Stimulated activated CD4-positive, alpha-beta T cell treated with anti-CD3 and anti-CD28 coated beads, Interleukin-15, amount 100 ng/mL, for 1 hour (primary cell): ENCODE results near the gene TIMP1.

Source experiments
- DNase-seq, 2 donors: peaks; one replicate each; pipeline ENCODE4 v3.0.0-alpha.2; 2020; ENCODE audit warnings: low read depth in 1 of 2, low spot score in 1 of 2

TIMP1 gene

DNA sequence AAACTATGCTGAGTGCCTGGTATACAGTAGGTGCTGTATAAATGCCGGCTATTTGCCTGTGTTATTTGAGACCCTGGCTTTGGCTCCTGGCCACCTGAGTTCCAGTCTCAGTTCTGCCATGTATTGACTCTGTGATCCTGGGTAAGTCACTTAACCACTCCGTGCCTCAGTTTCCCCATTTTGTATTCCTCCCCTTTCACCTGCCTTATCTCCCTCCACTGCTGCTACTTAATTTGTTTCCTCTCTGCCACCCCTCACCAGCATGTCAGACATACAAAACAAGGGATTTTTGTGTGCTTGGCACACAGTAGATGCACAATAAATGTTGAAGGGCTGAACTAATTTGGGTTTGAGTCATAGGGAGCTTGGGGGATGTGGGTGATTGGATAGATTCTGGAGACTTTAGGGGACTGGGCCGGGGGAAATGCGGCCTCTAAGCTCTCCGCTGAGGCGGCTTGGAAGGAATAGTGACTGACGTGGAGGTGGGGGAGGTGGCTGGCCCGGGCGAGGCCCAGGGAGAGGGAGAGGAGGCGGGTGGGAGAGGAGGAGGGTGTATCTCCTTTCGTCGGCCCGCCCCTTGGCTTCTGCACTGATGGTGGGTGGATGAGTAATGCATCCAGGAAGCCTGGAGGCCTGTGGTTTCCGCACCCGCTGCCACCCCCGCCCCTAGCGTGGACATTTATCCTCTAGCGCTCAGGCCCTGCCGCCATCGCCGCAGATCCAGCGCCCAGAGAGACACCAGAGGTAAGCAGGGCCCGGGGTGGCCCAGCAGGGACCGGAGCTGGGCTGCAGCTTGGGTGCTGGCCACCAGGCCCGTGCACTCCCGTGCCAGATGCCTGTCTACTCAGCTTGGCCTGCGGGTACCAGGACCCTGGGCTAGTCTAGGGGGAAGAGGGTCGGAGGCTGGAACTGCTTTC lies at the start of gene TIMP1:
Gene TIMP1, plus strand, starts transcription at position 706 of the 917 bp plus-strand sequence. CDS start 980 bp downstream, outside the sequence.
- DNase-seq = peak; percentile 54 to 61

DNA sequence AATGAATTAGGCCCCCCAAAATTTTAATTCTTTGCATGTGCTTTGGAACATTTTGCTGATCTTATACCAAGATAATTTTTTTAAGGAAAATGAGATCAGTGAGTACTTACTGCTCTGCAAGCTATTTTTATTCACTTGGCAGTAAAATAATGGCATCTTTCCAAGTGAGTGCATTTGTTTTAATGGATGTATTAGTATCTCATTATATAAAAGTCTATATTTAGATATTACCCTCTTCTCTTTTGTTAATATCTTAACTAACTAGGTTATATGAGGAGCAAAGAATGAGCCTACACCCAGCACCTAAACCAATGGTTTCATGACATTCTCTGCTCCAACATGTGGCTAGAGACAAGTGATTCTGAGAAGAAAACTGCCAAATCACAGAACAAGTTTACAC lies 42.4 kb upstream of the TIMP1 start:
- DNase-seq = no peak

DNA sequence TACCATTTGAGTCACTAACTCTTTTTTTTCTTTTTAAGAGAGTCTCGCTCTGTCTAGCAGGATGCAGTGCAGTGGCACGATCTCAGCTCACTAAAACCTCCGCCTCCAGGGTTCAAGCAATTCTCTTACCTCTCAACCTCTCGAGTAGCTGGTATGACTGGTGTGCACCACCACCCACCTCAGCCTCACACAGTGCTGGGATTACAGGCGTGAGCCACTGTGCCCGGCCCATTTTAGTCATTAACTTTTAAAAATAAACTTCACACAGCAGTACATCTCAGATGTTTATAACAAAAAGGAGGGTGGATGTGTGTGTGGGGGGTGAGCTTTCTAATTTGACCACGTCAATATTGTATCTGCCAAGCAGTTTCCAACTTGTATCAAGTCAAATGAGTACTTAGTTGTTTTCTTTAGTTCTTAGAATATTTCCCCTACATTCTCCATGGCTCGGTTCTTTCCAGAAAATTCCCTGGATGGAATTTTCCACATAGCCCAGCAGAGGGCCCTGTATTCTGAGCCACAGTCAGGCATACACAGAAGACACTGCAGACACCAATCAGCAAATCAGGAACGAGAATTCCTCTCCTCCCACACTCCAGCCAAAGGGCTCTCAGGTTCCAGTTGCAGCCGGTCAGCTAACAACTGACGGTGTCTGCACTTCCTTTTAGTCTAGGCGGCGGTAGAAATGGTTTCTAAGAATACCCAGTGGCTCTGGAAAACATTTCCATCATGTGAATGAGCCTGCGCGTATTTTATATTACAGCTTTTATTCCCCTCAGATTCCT lies 41.3 kb upstream of the TIMP1 start:
- DNase-seq = no peak

DNA sequence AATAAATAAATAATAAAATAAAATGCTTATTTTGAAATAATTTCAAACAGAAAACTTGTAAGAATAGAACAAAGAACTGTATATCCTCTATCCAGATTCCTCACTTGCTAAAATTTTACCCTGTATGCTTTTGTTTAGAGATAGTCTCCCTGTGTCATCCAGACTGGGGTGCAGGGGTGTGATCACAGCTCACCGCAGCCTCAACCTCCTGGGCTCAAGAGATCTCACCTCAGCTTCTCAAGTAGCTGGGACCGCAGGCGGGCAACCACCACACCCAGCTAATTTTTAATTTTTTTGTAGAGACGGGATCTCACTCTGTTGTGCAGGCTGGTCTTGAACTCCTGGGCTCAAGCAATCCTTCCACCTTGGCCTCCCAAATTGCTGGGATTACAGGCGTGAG lies 38.7 kb upstream of the TIMP1 start:
- DNase-seq = no peak

GRCh38 chrX:47556045-47556623 lies 26.1 kb upstream of the TIMP1 start:
- DNase-seq = peak; percentile 56 to 59

- DNase-seq = no peak
Measured at GRCh38 chrX:47558436-47558835, 23.8 kb upstream of the TIMP1 start.

DNA sequence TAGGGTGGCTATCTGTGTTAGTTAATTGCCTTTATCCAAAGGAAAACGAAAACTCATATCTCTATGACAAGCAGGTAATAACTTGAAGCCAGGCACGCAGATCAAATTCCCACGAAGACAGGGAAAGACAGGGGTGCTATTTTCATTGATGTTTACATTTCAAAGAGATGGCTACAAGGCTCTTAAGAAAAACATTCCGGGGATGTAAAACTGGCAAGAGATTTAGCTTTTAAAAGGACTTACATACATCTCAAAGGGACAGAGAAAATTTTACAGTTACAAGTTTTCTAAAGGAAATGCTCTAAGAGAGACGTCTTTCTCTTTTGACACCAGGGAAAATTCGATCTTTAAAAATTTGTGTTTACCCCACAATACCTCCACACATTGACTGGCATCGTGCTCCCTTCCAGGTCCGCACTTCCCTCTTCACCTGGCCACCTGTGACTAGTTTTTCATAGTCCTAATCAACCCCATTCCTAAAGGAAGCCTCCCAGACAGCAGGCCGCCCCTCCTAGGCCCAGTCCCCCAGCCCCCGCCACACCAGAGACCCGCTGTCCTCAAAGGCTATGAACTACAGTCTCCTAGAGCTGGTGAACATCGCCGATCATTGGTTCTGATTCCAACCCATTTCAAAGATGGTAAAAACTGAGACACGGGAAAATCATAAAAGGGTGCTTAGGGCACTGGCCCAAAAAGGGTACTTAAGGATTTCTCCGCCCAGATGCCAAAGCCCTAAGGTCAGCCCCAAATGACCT lies 21.9 kb upstream of the TIMP1 start:
- DNase-seq = no peak

DNA sequence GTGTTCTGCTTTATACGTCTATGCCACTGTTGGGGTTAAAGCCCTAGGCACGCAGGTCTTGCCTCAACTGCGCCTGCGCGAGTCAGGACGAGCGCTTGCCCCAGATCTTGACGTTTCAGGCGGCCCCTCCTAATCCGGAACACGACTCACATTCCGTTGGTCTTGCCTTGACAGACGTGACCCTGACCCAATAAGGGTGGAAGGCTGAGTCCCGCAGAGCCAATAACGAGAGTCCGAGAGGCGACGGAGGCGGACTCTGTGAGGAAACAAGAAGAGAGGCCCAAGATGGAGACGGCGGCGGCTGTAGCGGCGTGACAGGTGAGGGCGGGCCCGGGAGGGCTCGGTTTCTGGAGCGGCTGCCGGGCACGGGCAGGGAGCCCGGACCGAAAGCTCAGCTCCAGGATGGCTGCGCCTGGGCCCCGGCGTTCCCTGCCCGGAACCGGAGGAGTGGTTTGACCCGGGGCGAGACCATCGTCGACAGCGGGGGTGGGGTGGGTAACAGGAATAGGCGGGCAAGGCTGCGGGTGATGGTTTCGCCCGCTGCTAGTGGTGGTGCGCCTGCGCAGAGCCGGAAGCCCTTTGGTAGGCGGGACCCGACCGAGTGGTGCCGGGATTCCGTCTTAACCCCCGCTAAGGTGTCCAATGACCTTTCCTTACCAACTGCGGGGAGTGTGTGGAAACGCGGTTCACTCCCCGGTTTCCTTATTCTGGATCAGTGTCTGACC lies 21.1 kb upstream of the TIMP1 start, which contains the start of gene ARAF:
Gene ARAF, plus strand, starts transcription at position 272 of the 725 bp plus-strand sequence. CDS start 1,763 bp downstream, outside the sequence.
- peak; percentile 76 to 90 for DNase-seq

- no peak for DNase-seq
Measured at GRCh38 chrX:47561659-47562151, 20.5 kb upstream of the TIMP1 start.

- no peak for DNase-seq
Measured at GRCh38 chrX:47562615-47563243, 19.5 kb upstream of the TIMP1 start.

GRCh38 chrX:47563801-47564315 lies 18.4 kb upstream of the TIMP1 start:
- DNase-seq = no peak

- no peak for DNase-seq
Measured at GRCh38 chrX:47564438-47565085, 17.7 kb upstream of the TIMP1 start.

- no peak for DNase-seq
Measured at GRCh38 chrX:47566841-47567240, 15.4 kb upstream of the TIMP1 start.

DNA sequence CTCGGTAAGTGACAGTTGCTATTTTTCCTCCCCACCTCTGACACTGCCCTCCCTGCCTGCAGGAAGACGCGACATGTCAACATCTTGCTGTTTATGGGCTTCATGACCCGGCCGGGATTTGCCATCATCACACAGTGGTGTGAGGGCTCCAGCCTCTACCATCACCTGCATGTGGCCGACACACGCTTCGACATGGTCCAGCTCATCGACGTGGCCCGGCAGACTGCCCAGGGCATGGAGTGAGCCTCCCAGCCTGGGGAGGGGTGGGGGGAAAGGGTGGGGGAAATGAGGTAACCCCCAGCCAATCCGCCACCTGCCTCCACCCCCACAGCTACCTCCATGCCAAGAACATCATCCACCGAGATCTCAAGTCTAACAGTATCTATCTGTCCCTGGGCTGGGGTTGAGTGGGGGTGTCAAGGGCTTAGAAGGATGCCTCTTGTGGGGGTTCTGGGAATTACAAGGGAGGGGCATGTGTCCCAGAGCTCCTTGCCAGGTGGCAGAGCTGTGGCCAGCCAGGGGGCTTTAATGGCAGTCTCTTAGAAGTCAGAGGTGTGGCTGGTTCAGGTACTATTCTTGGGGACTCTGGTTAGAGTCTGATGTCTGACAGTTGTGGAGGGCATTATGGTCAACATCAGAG lies 13.5 kb upstream of the TIMP1 start:
- no peak for DNase-seq

DNA sequence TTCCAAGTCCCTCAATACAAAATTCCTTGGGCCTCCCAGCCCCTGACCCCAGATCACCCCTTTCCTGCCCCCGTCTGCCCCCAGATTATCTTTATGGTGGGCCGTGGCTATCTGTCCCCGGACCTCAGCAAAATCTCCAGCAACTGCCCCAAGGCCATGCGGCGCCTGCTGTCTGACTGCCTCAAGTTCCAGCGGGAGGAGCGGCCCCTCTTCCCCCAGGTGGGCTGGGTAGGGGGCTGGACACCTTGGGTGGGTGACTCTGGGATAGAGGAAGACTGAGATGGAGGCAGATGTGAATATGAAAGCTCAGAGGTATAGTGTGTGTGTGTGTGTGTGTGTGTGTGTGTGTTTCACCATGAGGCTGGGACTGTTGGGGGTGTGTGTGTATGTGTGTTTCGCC lies 11.4 kb upstream of the TIMP1 start:
- no peak for DNase-seq

DNA sequence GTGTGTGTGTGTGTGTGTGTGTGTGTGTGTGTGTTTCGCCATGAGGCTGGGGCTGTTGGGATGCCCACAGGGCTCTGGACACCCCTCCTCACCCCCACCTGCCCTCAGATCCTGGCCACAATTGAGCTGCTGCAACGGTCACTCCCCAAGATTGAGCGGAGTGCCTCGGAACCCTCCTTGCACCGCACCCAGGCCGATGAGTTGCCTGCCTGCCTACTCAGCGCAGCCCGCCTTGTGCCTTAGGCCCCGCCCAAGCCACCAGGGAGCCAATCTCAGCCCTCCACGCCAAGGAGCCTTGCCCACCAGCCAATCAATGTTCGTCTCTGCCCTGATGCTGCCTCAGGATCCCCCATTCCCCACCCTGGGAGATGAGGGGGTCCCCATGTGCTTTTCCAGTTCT lies 11.0 kb upstream of the TIMP1 start:
- DNase-seq = no peak

DNA sequence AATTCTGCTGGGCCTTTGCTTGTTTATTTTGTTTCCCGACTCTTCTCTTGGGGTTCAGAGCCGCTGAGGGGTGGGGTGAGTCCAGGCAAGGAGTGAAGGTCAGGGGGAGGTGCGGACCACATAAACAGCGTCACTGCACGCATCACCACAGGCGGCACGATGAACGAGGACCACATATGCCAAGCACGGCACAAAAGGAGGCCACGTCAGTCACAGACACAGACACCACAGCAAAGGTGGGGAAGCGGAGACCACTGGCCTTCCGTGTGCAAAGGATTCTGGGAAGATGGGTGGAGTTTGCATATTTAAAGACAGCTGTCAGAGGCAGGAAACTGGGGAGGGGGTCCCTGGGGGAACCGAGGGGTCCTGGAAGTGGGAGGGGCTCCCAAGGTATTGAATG lies 10.3 kb upstream of the TIMP1 start:
- DNase-seq = no peak

DNA sequence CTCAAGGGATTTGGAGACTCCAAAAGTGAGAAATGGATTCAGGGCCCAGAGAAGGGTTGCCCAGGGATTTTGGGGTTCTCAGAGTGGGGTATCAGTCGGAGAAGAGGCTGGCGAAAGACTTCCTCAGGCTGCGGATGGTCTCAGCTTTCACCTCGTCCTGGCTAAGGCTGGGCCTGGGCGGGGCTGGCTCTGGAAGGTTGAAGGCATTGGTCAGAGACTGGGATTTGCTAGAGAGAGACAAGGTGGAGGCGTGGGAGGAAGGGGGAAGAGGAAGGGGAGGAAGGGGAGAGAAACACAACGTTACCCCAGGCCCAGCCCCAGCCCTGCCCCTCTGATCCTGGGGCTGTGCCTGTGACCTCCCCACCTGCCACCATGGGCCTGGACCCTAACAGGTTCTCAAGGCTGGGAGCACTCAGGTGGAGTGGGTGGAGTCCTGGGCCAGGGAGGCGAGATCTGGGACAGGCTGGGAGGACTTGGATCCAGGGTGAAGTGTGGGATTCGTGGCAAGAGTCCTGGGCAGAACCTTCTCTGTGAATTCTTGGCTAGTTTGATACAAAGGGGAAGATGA lies 9.4 kb upstream of the TIMP1 start:
- DNase-seq = no peak
